Kidney glomerular epithelial cell (primary cell): ENCODE measurements around the gene DCAF11.

Experiments
- DNase-seq: peaks from one replicate; lab custom pipeline; 2025; lab: John Stamatoyannopoulos, UW

DCAF11 gene

DNA sequence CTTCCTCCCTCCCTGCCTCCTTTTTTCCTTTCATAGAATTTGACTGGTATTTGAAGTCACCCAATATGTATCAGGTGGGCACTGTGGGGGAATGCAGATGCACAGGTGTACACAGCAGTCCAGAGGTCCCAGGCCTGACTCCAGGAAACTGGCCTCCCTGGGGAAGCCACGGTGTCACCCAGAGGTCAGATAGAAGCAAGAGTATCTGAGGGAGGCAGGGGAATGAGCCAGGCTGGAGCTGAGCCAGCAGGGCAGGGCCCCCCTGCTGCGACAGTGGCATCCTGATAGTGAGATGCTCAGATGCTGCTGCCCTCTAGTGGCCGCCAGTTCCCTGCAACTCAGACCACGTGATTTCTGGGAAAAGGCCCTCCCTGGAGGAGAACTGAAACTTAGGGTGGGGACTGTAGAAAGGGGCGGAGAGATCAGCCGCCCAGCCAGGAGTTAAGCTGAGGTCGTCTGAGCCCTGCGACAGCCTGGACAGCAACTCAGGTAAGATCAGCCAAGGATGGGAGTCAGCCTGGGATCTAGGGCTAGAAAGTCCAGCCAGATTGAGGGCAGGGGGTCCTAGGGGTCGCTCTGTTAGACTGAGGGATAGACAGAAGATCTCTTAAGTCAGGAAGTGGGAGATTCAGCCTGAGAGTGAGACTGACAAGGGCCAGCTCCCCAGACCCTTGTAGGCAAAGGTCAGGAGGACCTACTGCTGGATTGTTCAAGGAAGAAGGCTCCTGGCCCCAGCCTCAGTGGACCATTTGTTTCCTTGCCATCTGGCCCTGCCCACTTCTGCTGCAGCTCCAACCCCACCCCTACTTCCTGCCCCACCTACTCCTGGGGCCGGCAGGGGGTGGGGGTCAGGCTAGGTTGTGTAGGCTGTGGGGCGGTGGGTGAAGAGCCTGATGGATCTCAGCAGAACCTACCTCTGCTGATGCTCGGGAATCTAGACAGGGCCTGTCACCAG is 46.5 kb downstream of the DCAF11 start, which contains the start of gene IRF9:
Gene IRF9, plus strand, starts transcription at position 416 of the 955 bp plus-strand sequence. CDS start 880 bp downstream, outside the sequence.
- DNase-seq, result peak; percentile 96

GRCh38 chr14:24162093-24162492 is 47.5 kb downstream of the DCAF11 start:
- DNase-seq, result no peak

DNA sequence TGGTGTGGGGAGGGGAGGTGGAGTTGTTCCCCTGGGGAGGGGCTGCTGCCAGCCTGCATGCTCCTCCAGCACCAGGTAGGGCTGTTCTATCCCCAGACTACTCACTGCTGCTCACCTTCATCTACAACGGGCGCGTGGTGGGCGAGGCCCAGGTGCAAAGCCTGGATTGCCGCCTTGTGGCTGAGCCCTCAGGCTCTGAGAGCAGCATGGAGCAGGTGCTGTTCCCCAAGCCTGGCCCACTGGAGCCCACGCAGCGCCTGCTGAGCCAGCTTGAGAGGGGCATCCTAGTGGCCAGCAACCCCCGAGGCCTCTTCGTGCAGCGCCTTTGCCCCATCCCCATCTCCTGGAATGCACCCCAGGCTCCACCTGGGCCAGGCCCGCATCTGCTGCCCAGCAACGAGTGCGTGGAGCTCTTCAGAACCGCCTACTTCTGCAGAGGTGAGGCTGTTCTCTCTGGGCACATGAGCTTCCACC is 50.0 kb downstream of the DCAF11 start:
- no peak for DNase-seq

DNA sequence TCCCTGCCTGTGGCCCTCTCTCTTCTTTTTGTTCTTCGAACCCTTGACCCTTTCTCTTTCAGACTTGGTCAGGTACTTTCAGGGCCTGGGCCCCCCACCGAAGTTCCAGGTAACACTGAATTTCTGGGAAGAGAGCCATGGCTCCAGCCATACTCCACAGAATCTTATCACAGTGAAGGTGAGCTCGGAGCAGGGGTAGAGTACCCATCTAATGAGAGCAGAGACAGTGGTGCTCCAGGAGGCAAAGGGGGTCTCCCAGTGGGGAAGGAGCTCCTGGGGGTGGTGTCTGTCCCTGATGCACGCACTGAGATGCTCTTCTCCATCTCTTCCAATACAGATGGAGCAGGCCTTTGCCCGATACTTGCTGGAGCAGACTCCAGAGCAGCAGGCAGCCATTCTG is 51.2 kb downstream of the DCAF11 start:
- DNase-seq, result no peak

DNA sequence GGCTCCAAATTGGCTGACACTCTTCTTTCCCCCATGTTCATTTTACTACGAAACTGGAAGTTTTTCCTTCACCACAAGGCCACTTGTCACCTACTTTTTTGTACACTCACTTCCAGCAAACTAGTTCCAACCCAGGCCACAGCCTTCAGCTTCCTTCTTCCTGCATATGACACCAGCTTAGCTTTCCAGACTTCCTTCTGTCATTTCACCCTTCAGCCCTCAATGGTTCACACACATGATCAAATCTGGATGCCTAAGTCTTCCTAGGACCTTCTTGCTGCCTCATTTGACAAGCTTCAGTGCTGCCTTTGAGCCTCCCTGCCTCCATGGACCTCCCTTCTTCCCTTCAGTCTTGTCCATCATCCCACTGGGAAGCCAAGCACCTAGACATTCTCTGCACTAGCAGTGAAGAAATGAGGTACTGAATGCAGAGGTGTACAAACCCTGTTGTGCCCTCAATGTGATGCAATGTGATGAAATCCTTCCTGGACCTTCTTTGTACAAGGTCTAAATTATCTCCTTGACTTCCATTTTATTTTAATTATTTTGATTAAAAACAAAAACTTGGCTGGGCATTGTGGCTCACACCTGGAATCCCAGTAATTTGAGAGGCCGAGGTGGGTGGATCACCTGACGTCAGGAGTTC is 53.0 kb downstream of the DCAF11 start:
- DNase-seq, result no peak

- DNase-seq, result peak; percentile 75
Observed at GRCh38 chr14:24171422-24172260, 57.1 kb downstream of the DCAF11 start, which contains the start of gene REC8. Gene REC8, plus strand, starts transcription at chr14:24172080. Its CDS starts 473 bp downstream, at chr14:24172553.

GRCh38 chr14:24172261-24172860 is 57.8 kb downstream of the DCAF11 start:
- no peak for DNase-seq

- DNase-seq, result no peak
Observed at GRCh38 chr14:24172871-24173281, 58.3 kb downstream of the DCAF11 start.
